MM.1S (cell line): ENCODE results near the gene MAG.

Experiments
- EZH2 ChIP-seq: fragments of 300-600 bp; sonication (generic); optimal IDR thresholded peaks from 2 replicates; pipeline ENCODE3; 2017; ENCODE audit warnings: low read depth, mild to moderate bottlenecking, antibody characterized with exemption, low read length, mixed read lengths
- EZH2phosphoT487 ChIP-seq: fragments of 300-600 bp; sonication (generic); IDR thresholded peaks from 2 replicates; pipeline ENCODE4 v1.6.1; 2018; ENCODE audit warnings: antibody characterized with exemption, low read length
- TF ChIP-seq, protein P1 (sequence below): fragments of 300-600 bp; sonication (generic); IDR thresholded peaks from 2 replicates; pipeline ENCODE4 v1.5.1; 2016; ENCODE audit warnings: antibody characterized with exemption, low read length, mixed read lengths

DNA sequence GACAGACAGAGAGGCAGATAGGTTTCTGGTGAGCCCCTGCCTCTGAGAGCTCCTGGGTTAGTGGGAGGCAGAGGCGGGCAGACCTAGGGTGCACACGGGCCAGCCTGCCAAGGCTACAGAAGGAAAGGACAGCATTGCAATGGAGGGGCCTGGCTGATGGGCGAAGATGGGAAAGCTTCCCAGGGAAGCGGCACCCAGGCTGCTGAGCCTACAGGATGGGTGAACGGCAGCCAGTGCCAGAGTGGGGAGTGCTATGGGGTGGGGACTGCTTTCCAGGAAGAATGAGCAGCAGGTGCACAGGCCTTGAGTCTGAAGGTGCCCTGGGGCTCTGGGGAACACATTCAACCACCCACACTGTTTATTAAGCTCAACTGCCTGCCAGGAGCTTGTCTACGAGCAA is 702 bp upstream of the MAG start:
- TF ChIP-seq, protein P1, sequence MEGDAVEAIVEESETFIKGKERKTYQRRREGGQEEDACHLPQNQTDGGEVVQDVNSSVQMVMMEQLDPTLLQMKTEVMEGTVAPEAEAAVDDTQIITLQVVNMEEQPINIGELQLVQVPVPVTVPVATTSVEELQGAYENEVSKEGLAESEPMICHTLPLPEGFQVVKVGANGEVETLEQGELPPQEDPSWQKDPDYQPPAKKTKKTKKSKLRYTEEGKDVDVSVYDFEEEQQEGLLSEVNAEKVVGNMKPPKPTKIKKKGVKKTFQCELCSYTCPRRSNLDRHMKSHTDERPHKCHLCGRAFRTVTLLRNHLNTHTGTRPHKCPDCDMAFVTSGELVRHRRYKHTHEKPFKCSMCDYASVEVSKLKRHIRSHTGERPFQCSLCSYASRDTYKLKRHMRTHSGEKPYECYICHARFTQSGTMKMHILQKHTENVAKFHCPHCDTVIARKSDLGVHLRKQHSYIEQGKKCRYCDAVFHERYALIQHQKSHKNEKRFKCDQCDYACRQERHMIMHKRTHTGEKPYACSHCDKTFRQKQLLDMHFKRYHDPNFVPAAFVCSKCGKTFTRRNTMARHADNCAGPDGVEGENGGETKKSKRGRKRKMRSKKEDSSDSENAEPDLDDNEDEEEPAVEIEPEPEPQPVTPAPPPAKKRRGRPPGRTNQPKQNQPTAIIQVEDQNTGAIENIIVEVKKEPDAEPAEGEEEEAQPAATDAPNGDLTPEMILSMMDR, result no peak
- TF ChIP-seq EZH2phosphoT487, result no peak
- no peak for TF ChIP-seq EZH2
